Stimulated activated CD4-positive, alpha-beta T cell treated with anti-CD3 and anti-CD28 coated beads, Interleukin-12 subunit alpha, Interleukin-12 subunit beta, amount 100 ng/mL, for 24 hours (primary cell): Measurements from ENCODE around the gene PRXL2C.

Source experiments
- DNase-seq, 2 experiments: peaks; one replicate each; pipeline ENCODE4 v3.0.0-alpha.2; 2020; ENCODE audit warnings: low read depth in 2 of 2

Gene PRXL2C

GRCh38 chr9:96612105-96612965 lies 42.8 kb downstream of the PRXL2C start:
- DNase-seq = no peak

- no peak for DNase-seq
These were observed 43.8 kb downstream of the PRXL2C start for GRCh38 chr9:96611302-96611701.

GRCh38 chr9:96609732-96610131 lies 45.4 kb downstream of the PRXL2C start:
- no peak for DNase-seq

GRCh38 chr9:96607971-96608370 lies 47.1 kb downstream of the PRXL2C start:
- DNase-seq = no peak

- no peak for DNase-seq
These were observed 49.8 kb downstream of the PRXL2C start for GRCh38 chr9:96605328-96605727.

GRCh38 chr9:96604004-96604319 lies 51.2 kb downstream of the PRXL2C start:
- no peak for DNase-seq

GRCh38 chr9:96603305-96604003 lies 51.7 kb downstream of the PRXL2C start:
- no peak for DNase-seq

- no peak for DNase-seq
These were observed 55.8 kb downstream of the PRXL2C start for GRCh38 chr9:96599298-96599697.

- DNase-seq = no peak
These were observed 58.5 kb downstream of the PRXL2C start for GRCh38 chr9:96596601-96597111.
